AG09319 (cell line): ENCODE data around the gene HOXA3.

ENCODE experiments used
- DNase-seq: peaks from one replicate; pipeline ENCODE4 v3.0.0-alpha.2; 2010; ENCODE audit warnings: low read depth; ENCODE audit errors: extremely low read depth
- TF ChIP-seq, protein P1 (sequence below): IDR thresholded peaks from 2 replicates; pipeline ENCODE4 v1.5.1; 2011; ENCODE audit warnings: low read depth, mild to moderate bottlenecking, inconsistent platforms, low read length, moderate library complexity

Gene HOXA3

DNA sequence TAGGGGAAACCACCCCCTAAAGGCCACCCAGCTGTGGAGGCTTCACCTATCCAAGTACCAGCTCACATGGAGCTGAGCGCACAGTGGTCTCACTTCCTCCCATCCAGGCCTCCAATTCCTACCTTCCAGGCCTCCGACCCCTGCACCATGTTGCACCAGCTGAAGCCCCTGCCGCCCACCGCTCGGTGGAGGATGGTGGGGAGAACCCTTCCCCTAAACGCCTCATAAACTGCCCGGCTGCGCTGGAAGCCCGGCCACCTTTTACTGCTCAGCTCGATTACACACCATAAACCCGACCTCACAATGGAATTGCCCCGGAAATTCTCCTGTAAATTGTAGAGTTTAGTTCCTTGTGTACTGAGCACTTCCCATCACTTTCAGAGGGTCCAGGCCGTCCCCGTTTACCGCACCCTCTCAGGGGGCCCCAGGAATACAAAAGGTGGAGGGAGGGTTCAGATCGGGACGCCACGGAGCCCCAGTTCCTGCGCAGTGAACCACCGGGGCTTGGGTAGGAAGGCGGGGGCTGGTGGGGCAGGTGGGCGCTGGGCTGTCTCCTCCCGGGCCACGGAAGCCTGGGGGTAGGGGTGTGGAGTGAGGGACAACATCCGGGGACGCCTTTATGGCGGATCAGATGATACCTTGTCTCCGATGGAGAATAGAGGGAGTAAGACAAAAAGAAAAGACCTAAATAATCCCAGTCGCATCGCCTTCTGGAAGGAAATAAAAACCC lies 5.5 kb upstream of the HOXA3 start:
- TF ChIP-seq, protein P1, sequence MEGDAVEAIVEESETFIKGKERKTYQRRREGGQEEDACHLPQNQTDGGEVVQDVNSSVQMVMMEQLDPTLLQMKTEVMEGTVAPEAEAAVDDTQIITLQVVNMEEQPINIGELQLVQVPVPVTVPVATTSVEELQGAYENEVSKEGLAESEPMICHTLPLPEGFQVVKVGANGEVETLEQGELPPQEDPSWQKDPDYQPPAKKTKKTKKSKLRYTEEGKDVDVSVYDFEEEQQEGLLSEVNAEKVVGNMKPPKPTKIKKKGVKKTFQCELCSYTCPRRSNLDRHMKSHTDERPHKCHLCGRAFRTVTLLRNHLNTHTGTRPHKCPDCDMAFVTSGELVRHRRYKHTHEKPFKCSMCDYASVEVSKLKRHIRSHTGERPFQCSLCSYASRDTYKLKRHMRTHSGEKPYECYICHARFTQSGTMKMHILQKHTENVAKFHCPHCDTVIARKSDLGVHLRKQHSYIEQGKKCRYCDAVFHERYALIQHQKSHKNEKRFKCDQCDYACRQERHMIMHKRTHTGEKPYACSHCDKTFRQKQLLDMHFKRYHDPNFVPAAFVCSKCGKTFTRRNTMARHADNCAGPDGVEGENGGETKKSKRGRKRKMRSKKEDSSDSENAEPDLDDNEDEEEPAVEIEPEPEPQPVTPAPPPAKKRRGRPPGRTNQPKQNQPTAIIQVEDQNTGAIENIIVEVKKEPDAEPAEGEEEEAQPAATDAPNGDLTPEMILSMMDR = no peak
- no peak for DNase-seq

DNA sequence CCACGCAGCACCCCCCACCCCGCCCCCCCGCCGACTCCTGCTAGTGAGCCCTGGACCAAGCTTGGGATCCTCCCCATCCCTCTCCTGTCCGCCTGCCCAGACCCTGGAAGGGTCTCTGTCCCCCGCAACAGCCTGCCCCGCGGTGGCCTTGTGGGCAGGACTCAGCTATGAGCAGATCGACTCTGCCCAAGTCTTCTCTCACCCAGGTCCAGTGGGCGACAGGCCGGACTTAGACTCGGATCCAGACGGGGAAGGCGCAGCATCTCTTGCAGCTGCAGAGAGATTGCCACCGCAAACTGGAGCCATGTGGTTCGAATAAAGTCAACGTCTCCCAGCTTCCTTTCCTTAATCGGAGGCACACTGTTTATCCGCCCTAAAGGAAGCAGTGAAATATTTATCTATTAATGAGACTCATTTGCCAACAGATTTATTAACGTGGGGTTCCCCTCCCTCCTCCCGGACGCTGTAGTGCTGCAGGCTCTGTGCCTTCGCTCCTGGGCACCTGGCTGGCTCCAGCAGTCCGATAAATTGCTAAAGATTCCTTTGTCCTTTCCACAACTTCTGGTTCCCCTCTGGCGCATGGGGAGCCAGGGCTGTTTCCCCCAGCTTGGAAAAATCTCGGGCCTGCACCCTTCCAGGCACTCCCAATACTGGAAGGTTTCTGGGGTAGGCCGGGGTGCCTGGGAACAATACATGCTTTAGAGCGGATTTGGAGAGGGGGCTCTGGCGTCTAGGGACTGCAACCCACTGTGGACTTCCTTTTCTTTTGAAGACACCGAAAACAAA lies 4.7 kb upstream of the HOXA3 start:
- TF ChIP-seq, protein P1 = no peak
- DNase-seq = no peak

DNA sequence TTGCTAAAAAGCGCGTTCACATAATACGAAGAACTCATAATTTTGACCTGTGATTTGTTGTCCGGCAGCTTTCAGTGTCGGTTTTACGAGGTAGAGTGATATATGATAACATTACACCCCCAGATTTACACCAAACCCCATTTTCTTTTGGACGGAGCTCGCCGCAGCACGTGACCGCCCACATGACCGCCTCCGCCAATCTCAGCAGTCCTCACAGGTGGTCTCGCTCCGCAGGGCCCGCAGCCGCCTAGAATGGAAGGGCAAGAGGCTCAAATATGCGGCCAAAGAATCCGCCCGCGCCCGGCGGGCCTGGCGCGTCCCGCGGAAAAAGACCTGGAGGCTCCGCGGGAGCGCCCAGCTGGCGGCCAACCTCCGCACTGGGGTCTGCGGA lies 4.1 kb upstream of the HOXA3 start, which contains the start of gene HOXA7:
HOXA7 (minus strand) TSS at position 168 of the 391 bp plus-strand sequence; CDS start at position 38, 130 bp downstream.
- TF ChIP-seq, protein P1 = no peak
- no peak for DNase-seq

DNA sequence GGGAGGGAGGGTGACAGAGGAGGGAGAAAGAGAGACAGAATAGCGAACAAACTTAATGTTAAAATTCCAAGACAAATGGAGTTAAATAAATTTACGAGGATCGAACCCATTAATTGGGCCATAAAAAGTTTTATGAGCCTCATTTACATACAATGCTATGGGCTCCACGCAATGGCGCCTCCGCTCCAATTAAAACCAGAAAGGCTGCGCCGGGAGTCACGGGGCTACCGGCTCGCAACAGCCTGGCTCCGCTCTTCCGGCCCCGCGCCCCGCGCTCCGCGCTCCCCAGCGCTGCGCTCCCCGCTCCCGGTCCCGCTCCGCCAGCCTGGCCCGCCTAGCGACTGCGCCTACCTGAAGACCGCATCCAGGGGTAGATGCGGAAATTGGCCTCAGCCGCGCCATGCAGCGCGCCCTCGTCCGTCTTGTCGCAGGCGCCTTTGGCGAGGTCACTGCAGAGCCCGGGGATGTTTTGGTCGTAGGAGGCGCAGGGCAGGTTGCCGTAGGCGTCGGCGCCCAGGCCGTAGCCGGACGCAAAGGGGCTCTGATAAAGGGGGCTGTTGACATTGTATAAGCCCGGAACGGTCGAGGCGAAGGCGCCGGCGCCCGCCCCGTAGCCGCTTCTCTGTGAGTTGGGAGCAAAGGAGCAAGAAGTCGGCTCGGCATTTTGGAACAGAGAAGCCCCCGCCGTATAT lies 3.6 kb upstream of the HOXA3 start:
- TF ChIP-seq, protein P1 = no peak

DNA sequence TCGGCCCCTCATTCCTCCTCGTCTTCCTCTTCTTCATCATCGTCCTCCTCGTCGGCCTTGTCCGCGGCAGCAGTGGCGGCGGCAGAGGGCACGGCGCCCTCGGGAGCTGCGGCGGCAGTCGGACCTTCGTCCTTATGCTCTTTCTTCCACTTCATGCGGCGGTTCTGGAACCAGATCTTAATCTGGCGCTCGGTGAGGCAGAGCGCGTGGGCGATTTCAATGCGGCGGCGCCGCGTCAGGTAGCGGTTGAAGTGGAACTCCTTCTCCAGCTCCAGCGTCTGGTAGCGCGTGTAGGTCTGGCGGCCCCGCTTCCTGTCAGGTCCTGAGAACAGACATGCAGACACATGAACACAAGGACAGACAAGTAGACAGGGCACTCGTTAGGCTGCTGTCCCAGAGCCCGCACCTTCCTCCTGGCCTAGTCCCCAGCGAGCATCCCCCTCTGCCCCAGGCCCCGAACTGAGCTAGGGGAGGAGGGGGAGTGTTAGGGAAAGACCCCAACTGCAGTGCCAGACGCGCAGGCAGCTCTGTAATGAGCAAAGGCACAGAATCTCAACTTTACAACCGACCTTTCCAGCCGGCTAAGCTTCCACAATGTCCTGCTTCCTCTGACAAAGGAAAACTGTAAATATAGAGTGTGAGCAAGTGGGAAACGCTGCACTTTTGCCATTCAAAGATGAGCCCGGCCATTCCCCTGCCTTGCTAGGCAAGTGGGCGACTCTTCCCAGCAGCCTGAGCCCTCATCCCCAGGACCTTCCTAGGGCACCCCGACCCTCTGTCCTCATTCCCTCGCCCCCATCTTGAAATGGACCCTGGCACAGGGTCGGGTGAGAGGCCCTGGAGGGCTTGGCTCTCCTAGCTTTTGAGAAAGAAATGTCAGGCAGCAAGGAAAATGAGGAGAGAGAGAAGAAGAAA lies 2.8 kb upstream of the HOXA3 start:
- DNase-seq = no peak
- TF ChIP-seq, protein P1 = no peak

More for the DNA sequence above, 3.6 kb upstream of the HOXA3 start:
- DNase-seq = no peak

DNA sequence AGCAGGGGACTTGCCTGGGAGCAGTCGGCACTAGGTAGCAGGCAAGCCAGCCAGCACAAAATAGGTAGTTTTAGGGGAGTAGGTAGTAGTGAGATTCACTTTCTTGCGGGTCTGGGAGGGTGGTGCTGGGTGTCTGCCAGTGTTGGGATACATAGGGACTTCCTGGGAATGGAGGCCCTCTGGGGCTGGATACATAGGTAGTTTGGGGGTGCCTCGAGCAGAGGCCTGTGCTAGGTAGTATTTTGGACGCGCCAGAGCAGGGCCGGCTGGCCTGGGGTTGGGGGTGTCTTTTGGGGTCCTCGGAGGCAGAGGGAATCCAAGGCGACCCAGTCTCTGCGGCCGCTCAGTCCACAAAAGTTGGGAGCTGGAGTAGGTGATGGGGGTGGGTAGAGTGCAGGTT lies 2.0 kb upstream of the HOXA3 start:
- TF ChIP-seq, protein P1 = no peak
- no peak for DNase-seq
